ENCODE data around the gene MRM3. TPM values are rescaled to one million over a fixed set of nuclear protein-coding genes. Genes with fewer than 3 reads are reported as not detected.

MRM3 gene
- total RNA-seq, 1 donor from 2014 or later = 21.2 TPM

DNA sequence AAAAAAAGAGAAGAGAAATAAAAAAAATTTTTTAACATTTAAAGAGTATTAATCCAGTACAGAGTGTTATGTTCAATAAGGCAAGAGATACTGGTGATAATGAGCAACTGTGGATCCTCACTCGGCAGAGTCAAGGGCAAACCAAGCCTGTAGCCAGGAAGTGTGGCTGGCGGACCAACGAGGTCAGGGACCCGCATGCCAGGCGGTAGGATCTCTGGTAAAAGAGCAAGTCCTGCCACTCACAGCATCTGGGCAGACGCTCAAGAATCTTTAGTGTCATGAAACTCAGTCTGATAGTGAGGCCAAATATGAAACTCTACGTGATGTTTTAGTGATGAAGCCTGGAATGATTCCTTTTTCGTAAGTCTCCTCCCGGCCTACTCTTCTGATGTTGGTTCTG lies 21.8 kb upstream of the MRM3 start:
- no peak for DNase-seq (ENCODE audit: low read depth, low spot score)
- H3K27me3 Mint-ChIP-seq (ENCODE audit: low read depth) = no peaks in the 10 kb centered on the region
- H3K27ac Mint-ChIP-seq (ENCODE audit: unreplicated experiment) = no peak overlapping the region
- no peaks in the 10 kb centered on the region for H3K9me3 Mint-ChIP-seq
- H3K4me3 Mint-ChIP-seq = peak overlapping the region; percentile 35
- peaks cover 39% of the 10 kb centered on the region for H3K36me3 Mint-ChIP-seq (ENCODE audit: low read depth)
- TF ChIP-seq CTCF (conservative IDR thresholded peaks at IDR 0.05) = no peak
- H3K4me1 Mint-ChIP-seq = peaks cover 15% of the 10 kb centered on the region

- Mint-ChIP-seq H3K9me3 (no peaks in the 10 kb centered on the region), H3K36me3 (ENCODE audit: low read depth) (peaks cover 29% of the 10 kb centered on the region)
These were observed 15.1 kb upstream of the MRM3 start for GRCh38 chr17:767076-767475.

GRCh38 chr17:773016-773415 lies 9.1 kb upstream of the MRM3 start:
- peak overlapping the region; percentile 56 for H3K4me3 Mint-ChIP-seq
- peaks cover 33% of the 10 kb centered on the region for H3K4me1 Mint-ChIP-seq
- H3K27ac Mint-ChIP-seq (ENCODE audit: unreplicated experiment) = peak overlapping the region; percentile 95
- no peaks in the 10 kb centered on the region for H3K27me3 Mint-ChIP-seq (ENCODE audit: low read depth)
- H3K36me3 Mint-ChIP-seq (ENCODE audit: low read depth) = peaks cover 24% of the 10 kb centered on the region
- no peak for DNase-seq (ENCODE audit: low read depth, low spot score)
- no peak for TF ChIP-seq CTCF (conservative IDR thresholded peaks at IDR 0.05)
- no peaks in the 10 kb centered on the region for H3K9me3 Mint-ChIP-seq

More at GRCh38 chr17:767076-767475, 15.1 kb upstream of the MRM3 start:
- peaks cover 1% of the 10 kb centered on the region for H3K4me1 Mint-ChIP-seq
- TF ChIP-seq CTCF (conservative IDR thresholded peaks at IDR 0.05) = no peak
- no peak overlapping the region for H3K4me3 Mint-ChIP-seq
- H3K27me3 Mint-ChIP-seq (ENCODE audit: low read depth) = no peaks in the 10 kb centered on the region
- DNase-seq (ENCODE audit: low read depth, low spot score) = no peak
- H3K27ac Mint-ChIP-seq (ENCODE audit: unreplicated experiment) = no peak overlapping the region

DNA sequence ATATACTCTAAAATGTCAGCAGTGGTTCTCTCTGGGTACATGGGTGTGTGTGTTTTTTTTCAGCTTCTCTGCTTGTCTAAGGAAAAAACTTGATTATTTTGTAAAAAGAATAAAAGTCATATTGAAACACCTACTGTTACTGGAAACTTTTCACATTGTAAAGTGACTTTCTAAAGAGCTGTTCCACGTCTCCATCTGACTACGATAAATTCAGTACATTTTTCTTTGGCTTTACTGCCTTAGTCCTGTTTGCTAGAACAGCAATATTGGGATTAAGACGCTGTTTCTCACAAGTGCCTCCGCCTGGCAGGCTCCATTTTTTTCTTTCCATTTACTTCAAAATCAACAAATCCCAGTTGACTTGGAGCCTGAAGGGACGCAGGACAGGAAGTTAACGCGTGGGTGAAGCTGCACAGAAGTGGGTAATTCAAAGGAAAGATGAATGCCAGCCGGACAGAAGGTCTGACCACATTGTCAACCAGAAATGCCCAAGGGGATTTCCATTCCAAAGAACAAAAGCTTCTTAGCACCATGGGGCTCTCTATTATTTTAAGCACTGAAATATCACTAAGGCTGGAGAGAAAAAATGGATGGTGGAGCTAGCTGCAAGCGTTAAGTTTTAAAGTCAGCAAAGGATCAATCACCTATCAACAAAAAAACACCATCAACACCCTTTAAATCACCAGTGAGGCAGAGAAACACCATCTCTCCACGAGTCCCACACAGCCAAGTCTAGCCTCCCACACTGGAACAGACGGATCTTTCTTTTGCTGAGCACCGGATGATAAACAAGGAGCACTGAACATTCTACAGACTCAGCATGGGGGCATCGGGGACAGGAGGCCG lies 8.5 kb upstream of the MRM3 start:
- H3K4me1 Mint-ChIP-seq = peaks cover 33% of the 10 kb centered on the region
- no peaks in the 10 kb centered on the region for H3K9me3 Mint-ChIP-seq
- no peak for TF ChIP-seq CTCF (conservative IDR thresholded peaks at IDR 0.05)
- DNase-seq (ENCODE audit: low read depth, low spot score) = no peak
- no peaks in the 10 kb centered on the region for H3K27me3 Mint-ChIP-seq (ENCODE audit: low read depth)
- peaks cover 22% of the 10 kb centered on the region for H3K36me3 Mint-ChIP-seq (ENCODE audit: low read depth)
- H3K4me3 Mint-ChIP-seq = peak overlapping the region; percentile 72
- H3K27ac Mint-ChIP-seq (ENCODE audit: unreplicated experiment) = peak overlapping the region; percentile 89

DNA sequence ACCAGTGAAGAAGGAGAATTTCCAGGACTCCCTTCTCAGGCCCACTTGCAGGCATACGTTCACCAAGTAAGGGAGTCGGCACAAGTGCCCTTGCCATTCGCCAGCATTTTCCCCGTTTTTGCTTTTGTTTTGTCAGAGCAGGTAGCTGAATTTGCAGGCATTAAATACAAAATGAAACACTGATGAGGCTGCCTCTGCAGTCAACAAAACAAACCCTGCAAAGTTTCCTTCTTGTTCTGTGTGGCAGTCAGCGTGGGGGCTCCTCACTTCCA lies 7.9 kb upstream of the MRM3 start:
- peak overlapping the region; percentile 72 for H3K4me3 Mint-ChIP-seq
- no peaks in the 10 kb centered on the region for H3K9me3 Mint-ChIP-seq
- no peak for DNase-seq (ENCODE audit: low read depth, low spot score)
- H3K4me1 Mint-ChIP-seq = peaks cover 33% of the 10 kb centered on the region
- no peak for TF ChIP-seq CTCF (conservative IDR thresholded peaks at IDR 0.05)
- H3K27ac Mint-ChIP-seq (ENCODE audit: unreplicated experiment) = peak overlapping the region; percentile 89
- H3K27me3 Mint-ChIP-seq (ENCODE audit: low read depth) = no peaks in the 10 kb centered on the region
- peaks cover 18% of the 10 kb centered on the region for H3K36me3 Mint-ChIP-seq (ENCODE audit: low read depth)
